GM12878 (cell line): ENCODE results near the gene APBB1IP. TPM values are rescaled to one million over a fixed set of nuclear protein-coding genes. Genes with fewer than 3 reads are reported as not detected.

Source experiments
- ATAC-seq: fragments of 200-7000 bp; cut with Tn5 transposase; 3 replicates; pipeline ENCODE4 v1.9.1; 2020; ENCODE audit warnings: mild to moderate bottlenecking, moderate library complexity
- BruUV-seq: library from RNA; stranded (reverse); fragments of 400-500 nt; replicated peaks from 2 replicates; lab custom pipeline; 2021; lab: Mats Ljungman, UMichigan
- CTCF ChIA-PET: fragments of 300-600 bp; sonication (Branson Sonifier 250); formaldehyde crosslinking; extraction: SDS; loops from one replicate; lab custom pipeline; 2021; ENCODE audit warnings: inconsistent platforms; lab: Yijun Ruan, JAX
- POLR2A ChIA-PET: fragments of 350-600 bp; formaldehyde crosslinking; extraction: SDS; loops from one replicate; lab custom pipeline; 2021; ENCODE audit warnings: inconsistent platforms; lab: Charles Lee
- RAD21 ChIA-PET: fragments of 300-600 bp; sonication (Branson Sonifier 250); formaldehyde crosslinking; loops from one replicate; lab custom pipeline; 2023; ENCODE audit warnings: antibody characterized with exemption; ENCODE audit not compliant: unreplicated experiment; lab: Charles Lee
- SMC1A ChIA-PET: fragments of 300-600 bp; sonication (Branson Sonifier 250); formaldehyde crosslinking; loops from one replicate; lab custom pipeline; 2023; ENCODE audit not compliant: unreplicated experiment, uncharacterized antibody; lab: Charles Lee
- DNase-seq: peaks from one replicate; pipeline ENCODE4 v3.0.0-alpha.2; 2011; ENCODE audit warnings: low read depth, low spot score
- FAIRE-seq: peaks from 3 replicates; lab custom pipeline; 2011; peaks lifted over from hg19 to GRCh38; lab: Jason Lieb, UNC
- H2AFZ ChIP-seq: 2 replicates; pipeline ENCODE4 v1.6.0; 2011; ENCODE audit warnings: low read depth, low read length, control low read depth; ENCODE audit not compliant: control insufficient read depth
- H3K27ac ChIP-seq: 2 replicates; pipeline ENCODE4 v1.5.1; 2011; ENCODE audit warnings: control low read depth; ENCODE audit not compliant: control insufficient read depth, insufficient read depth
- H3K27me3 ChIP-seq, 2 experiments: replicated peaks in 1 of 2; 2 replicates each; pipeline versions ENCODE4 v1.6.0 to v1.6.1; 2011; ENCODE audit warnings: low read length in 1 of 2; ENCODE audit not compliant: control insufficient read depth in 2 of 2, insufficient read depth in 2 of 2
- H3K36me3 ChIP-seq, 2 experiments: 2 replicates each; pipeline ENCODE4 v1.5.1; 2011; ENCODE audit warnings: low read length in 1 of 2; ENCODE audit not compliant: control insufficient read depth in 2 of 2, insufficient read depth in 2 of 2
- H3K4me1 ChIP-seq: 2 replicates; pipeline ENCODE4 v1.6.1; 2011; ENCODE audit warnings: mild to moderate bottlenecking, low read length, moderate library complexity, mixed read lengths; ENCODE audit not compliant: control insufficient read depth, insufficient read depth
- H3K4me2 ChIP-seq: 2 replicates; pipeline ENCODE4 v1.6.0; 2011; ENCODE audit warnings: control low read depth; ENCODE audit not compliant: control insufficient read depth, insufficient read depth
- H3K4me3 ChIP-seq: fragments of 200-600 bp; sonication (generic); 2 replicates; pipeline ENCODE4 v1.5.1; 2016
- H3K79me2 ChIP-seq: 2 replicates; pipeline ENCODE4 v1.6.0; 2011; ENCODE audit warnings: low read length; ENCODE audit not compliant: control insufficient read depth, insufficient read depth
- H3K9ac ChIP-seq: 2 replicates; pipeline ENCODE4 v1.8.0; 2011; ENCODE audit warnings: low read length, control low read depth, mixed read lengths; ENCODE audit not compliant: control insufficient read depth, insufficient read depth
- H3K9me3 ChIP-seq: replicated peaks from 3 replicates; pipeline ENCODE4 v1.5.1; 2011; ENCODE audit warnings: mild to moderate bottlenecking, low read length; ENCODE audit not compliant: control insufficient read depth, insufficient read depth
- H4K20me1 ChIP-seq: 2 replicates; pipeline ENCODE4 v1.6.0; 2011; ENCODE audit not compliant: control insufficient read depth, insufficient read depth
- CTCF ChIP-seq, 3 experiments: IDR thresholded peaks in 2 of 3; conservative IDR thresholded peaks in 1 of 3; 2 replicates each; pipeline ENCODE4 v1.5.1; 2011; ENCODE audit warnings: low read depth in 3 of 3, low read length in 3 of 3, mild to moderate bottlenecking in 3 of 3, control low read depth in 2 of 3, moderate library complexity in 2 of 3, inconsistent platforms in 1 of 3, mixed read lengths in 1 of 3; ENCODE audit not compliant: control insufficient read depth in 2 of 3, insufficient read depth in 1 of 3; ENCODE audit errors: extremely low read depth in 1 of 3
- IRF3 ChIP-seq: fragments of 450-650 bp; IDR thresholded peaks from 2 replicates; pipeline ENCODE4 v1.6.1; 2014; ENCODE audit warnings: mild to moderate bottlenecking
- IRF5 ChIP-seq: fragments of 450-650 bp; IDR thresholded peaks from 2 replicates; pipeline ENCODE4 v1.6.1; 2017; ENCODE audit warnings: borderline replicate concordance
- JUND ChIP-seq: IDR thresholded peaks from 2 replicates; pipeline ENCODE4 v1.6.1; 2012; ENCODE audit warnings: low read depth, mild to moderate bottlenecking, low read length, improper control_type of control experiment, moderate library complexity
- KAT2A ChIP-seq: conservative IDR thresholded peaks from 2 replicates; pipeline ENCODE4 v1.6.1; 2011; ENCODE audit warnings: low read depth, low read length; ENCODE audit not compliant: control insufficient read depth
- KDM1A ChIP-seq: fragments of 200-600 bp; sonication (generic); IDR thresholded peaks from 2 replicates; pipeline ENCODE4 v1.6.1; 2016; ENCODE audit warnings: borderline replicate concordance
- LARP7 ChIP-seq: fragments of 450-650 bp; IDR thresholded peaks from 2 replicates; pipeline ENCODE4 v1.6.1; 2017; ENCODE audit warnings: mild to moderate bottlenecking
- MEF2A ChIP-seq: IDR thresholded peaks from 2 replicates; pipeline ENCODE4 v1.6.1; 2011; ENCODE audit warnings: low read depth, mild to moderate bottlenecking, low read length, moderate library complexity; ENCODE audit not compliant: insufficient read depth
- NFIC ChIP-seq: IDR thresholded peaks from 2 replicates; pipeline ENCODE4 v1.6.1; 2012; ENCODE audit warnings: low read depth, mild to moderate bottlenecking, inconsistent platforms, low read length, moderate library complexity
- POLR2A ChIP-seq: IDR thresholded peaks from 2 replicates; pipeline ENCODE4 v1.6.1; 2011; ENCODE audit warnings: low read depth, mild to moderate bottlenecking, low read length
- POLR2AphosphoS2 ChIP-seq: IDR thresholded peaks from 2 replicates; pipeline ENCODE4 v1.6.1; 2011; ENCODE audit warnings: low read depth, mild to moderate bottlenecking, low read length, improper control_type of control experiment, moderate library complexity
- TCF12 ChIP-seq: IDR thresholded peaks from 2 replicates; pipeline ENCODE4 v1.6.1; 2011; ENCODE audit warnings: low read depth, mild to moderate bottlenecking, low read length
- ZNF217 ChIP-seq: fragments of 450-650 bp; IDR thresholded peaks from 2 replicates; pipeline ENCODE4 v1.6.1; 2017; ENCODE audit warnings: antibody characterized with exemption, mild to moderate bottlenecking
- ZSCAN29 ChIP-seq: fragments of 450-650 bp; IDR thresholded peaks from 2 replicates; pipeline ENCODE4 v1.6.1; 2017; ENCODE audit warnings: mild to moderate bottlenecking, moderate library complexity
- WGBS: methylation state at CpG from one replicate; pipeline ENCODE4 v1.1.6; 2016; ENCODE audit warnings: low lambda C conversion rate; ENCODE audit not compliant: insufficient replicate concordance, insufficient coverage; ENCODE audit errors: missing lambda C conversion rate; 5-methylcytosine and 5-hydroxymethylcytosine counted together
- in situ Hi-C: fragments of 300-500 bp; cut with MboI; formaldehyde crosslinking; loops from 9 replicates; pipeline ENCODE4 v1.14.3; 2018; ENCODE audit warnings: mixed read lengths
- intact Hi-C: fragments of 100-400 bp; cut with micrococcal nuclease; formaldehyde crosslinking; loops from one replicate; pipeline ENCODE4 v1.14.2; 2022; ENCODE audit not compliant: unreplicated experiment
- polyA plus RNA-seq, 11 experiments: library from polyadenylated mRNA; depleted of rRNA in 4 of 11; unstranded in 6 of 11; stranded (reverse) in 5 of 11; fragments of >200 nt; fragmentation: Nextera tagmentation in 4 of 11; fragmentation: Illumina TruSeq in 1 of 11; extraction: Ambion mirVana in 4 of 11; extraction: Trizol in 1 of 11; gene quantifications; 1 replicate in 1 of 11; 2 replicates in 10 of 11; pipeline versions ENCODE4 v1.2.1 to v1.2.3, GENCODE V29; 2011 to 2016; ENCODE audit warnings: inconsistent platforms in 2 of 11, missing spikeins in 2 of 11, low read depth in 1 of 11
- total RNA-seq, 4 experiments: library from RNA; depleted of rRNA in 3 of 4; stranded (reverse); fragments of >200 nt in 3 of 4; fragmentation: Illumina TruSeq in 1 of 4; extraction: Trizol in 1 of 4; gene quantifications; 2 replicates each; pipeline versions ENCODE4 v1.2.1 to v1.2.3, GENCODE V29; 2013 to 2021

Gene APBB1IP
- total and polyA plus RNA-seq, 10 of the 15 experiments (the other 5 are each of a cell fraction or from before 2014, with no cell fraction given) = 7.3 to 67.4 (median 19.9) TPM

- no peak for TF ChIP-seq IRF3
- peak; percentile 89 for TF ChIP-seq NFIC
- no peak for TF ChIP-seq LARP7
- no peak for TF ChIP-seq IRF5
- no peak for TF ChIP-seq ZSCAN29
- peak; percentile 62; the same call in 1 of the 2 replicates for TF ChIP-seq TCF12
- TF ChIP-seq, all 136 proteins: peak for 49
These were observed 49.1 kb downstream of the APBB1IP start (continued) for GRCh38 chr10:26486990-26487850.

GRCh38 chr10:26488344-26488743, 50.2 kb downstream of the APBB1IP start:
- ChIA-PET POLR2A (interaction anchor here (1.9 kb wide), 1 partner anchor 57 kb away, joined by 4 read pairs; no protein-coding TSS in a partner anchor), RAD21 (no interaction called here), CTCF (no interaction called here), SMC1A (interaction anchor here (1.0 to 1.9 kb wide), 4 partner anchors 17 to 47 kb away, joined by 3 to 7 read pairs (median 4); no protein-coding TSS in a partner anchor)
- 85% methylated on average over 4 of the region's 4 CpGs for WGBS
- Histone ChIP-seq H3K4me2 (no peak overlapping the region), H3K4me3 (no peak overlapping the region), H3K9me3 (peaks cover 3% of the 10 kb centered on the region), H3K79me2 (peaks cover 49% of the 10 kb centered on the region), H3K9ac (no peak overlapping the region), H3K36me3 (peaks cover 0 to 16% of the 10 kb centered on the region in 2 experiments), H3K4me1 (peaks cover 9% of the 10 kb centered on the region), H3K27me3 (no peaks in the 10 kb centered on the region), H4K20me1 (no peaks in the 10 kb centered on the region), H2AFZ (no peak overlapping the region), H3K27ac (0 out of 2 replicates have a peak overlapping the region, but pooled peaks have one; percentile 67)
- intact Hi-C loops = loop anchor here (5.0 kb wide), 2 partner anchors 69 to 151 kb away; no protein-coding TSS in a partner anchor
- no TSS peak for BruUV-seq
- DNase-seq = no peak
- no peak for TF ChIP-seq ZNF217
- no peak for TF ChIP-seq KAT2A
- no peak for TF ChIP-seq KDM1A
- no peak for TF ChIP-seq CTCF (IDR thresholded peaks at IDR 0.05 in 2 of 3, conservative IDR thresholded peaks at IDR 0.05 in 1 of 3; ENCODE audit: control insufficient read depth in 2 of 3, extremely low read depth in 1 of 3, insufficient read depth in 1 of 3, low read depth in 3 of 3, low read length in 3 of 3)
- no peak for TF ChIP-seq POLR2A
- TF ChIP-seq MEF2A = no peak
- no peak for TF ChIP-seq JUND
- no peak for TF ChIP-seq POLR2AphosphoS2
- in situ Hi-C loops = no loop called here
- no peak for FAIRE-seq
- no peak for ATAC-seq
